ENCODE measurements around the gene WASHC1. TPM values are rescaled to one million over a fixed set of nuclear protein-coding genes. Genes with fewer than 3 reads are reported as not detected.
"Not testable (repeated sequence)": the region's sequence is repeated elsewhere in the genome, so short reads cannot be mapped to it uniquely, and the experiment has no call there.

The WASHC1 gene, protein sequence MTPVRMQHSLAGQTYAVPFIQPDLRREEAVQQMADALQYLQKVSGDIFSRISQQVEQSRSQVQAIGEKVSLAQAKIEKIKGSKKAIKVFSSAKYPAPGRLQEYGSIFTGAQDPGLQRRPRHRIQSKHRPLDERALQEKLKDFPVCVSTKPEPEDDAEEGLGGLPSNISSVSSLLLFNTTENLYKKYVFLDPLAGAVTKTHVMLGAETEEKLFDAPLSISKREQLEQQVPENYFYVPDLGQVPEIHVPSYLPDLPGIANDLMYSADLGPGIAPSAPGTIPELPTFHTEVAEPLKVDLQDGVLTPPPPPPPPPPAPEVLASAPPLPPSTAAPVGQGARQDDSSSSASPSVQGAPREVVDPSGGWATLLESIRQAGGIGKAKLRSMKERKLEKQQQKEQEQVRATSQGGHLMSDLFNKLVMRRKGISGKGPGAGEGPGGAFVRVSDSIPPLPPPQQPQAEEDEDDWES
- total RNA-seq, result 10 to 100 TPM; 20.6 to 24.1 TPM

GRCh38 chr9:29356-29755, at the start of gene WASHC1:
TSS of gene WASHC1 (minus strand) at chr9:29456. CDS start at chr9:24999, 4,457 bp downstream.
- H3K27ac Mint-ChIP-seq; H3K4me3 Mint-ChIP-seq; DNase-seq; H3K9me3 Mint-ChIP-seq; CTCF ChIA-PET; H3K27me3 Mint-ChIP-seq (ENCODE audit: low read depth); intact Hi-C loops (cut with micrococcal nuclease); H3K4me1 Mint-ChIP-seq (ENCODE audit: low read depth); H3K36me3 Mint-ChIP-seq (ENCODE audit: low read depth): not testable (repeated sequence)

DNA sequence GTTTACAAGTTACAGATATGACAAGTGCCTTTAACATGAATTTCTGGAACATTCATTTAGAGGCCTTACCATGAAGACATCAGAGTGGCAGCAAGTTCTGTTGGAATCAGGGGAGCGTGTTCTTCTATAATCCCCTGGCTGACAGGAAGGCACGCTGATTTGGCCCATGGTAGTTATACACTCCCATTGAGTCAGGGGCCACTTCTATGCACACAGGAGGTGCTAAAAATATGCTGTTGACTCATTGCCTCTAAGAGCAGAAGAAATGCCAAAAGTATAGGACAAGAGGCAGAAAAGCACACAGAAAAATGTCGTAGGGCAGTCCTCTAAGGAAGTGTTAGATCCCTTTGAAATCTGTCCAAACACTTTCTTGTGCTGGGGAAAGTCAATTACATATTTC, 49.1 kb upstream of the WASHC1 start:
- H3K27me3 Mint-ChIP-seq (ENCODE audit: low read depth); H3K9me3 Mint-ChIP-seq; H3K4me3 Mint-ChIP-seq; H3K36me3 Mint-ChIP-seq (ENCODE audit: low read depth); DNase-seq; H3K4me1 Mint-ChIP-seq (ENCODE audit: low read depth); CTCF ChIA-PET; intact Hi-C loops (cut with micrococcal nuclease); H3K27ac Mint-ChIP-seq: not testable (repeated sequence)

- H3K4me1 Mint-ChIP-seq (ENCODE audit: low read depth); H3K27ac Mint-ChIP-seq; H3K36me3 Mint-ChIP-seq (ENCODE audit: low read depth); CTCF ChIA-PET; H3K27me3 Mint-ChIP-seq (ENCODE audit: low read depth); intact Hi-C loops (cut with micrococcal nuclease); H3K4me3 Mint-ChIP-seq; DNase-seq; H3K9me3 Mint-ChIP-seq: not testable (repeated sequence)
These were observed 47.1 kb upstream of the WASHC1 start for GRCh38 chr9:76389-76788.

DNA sequence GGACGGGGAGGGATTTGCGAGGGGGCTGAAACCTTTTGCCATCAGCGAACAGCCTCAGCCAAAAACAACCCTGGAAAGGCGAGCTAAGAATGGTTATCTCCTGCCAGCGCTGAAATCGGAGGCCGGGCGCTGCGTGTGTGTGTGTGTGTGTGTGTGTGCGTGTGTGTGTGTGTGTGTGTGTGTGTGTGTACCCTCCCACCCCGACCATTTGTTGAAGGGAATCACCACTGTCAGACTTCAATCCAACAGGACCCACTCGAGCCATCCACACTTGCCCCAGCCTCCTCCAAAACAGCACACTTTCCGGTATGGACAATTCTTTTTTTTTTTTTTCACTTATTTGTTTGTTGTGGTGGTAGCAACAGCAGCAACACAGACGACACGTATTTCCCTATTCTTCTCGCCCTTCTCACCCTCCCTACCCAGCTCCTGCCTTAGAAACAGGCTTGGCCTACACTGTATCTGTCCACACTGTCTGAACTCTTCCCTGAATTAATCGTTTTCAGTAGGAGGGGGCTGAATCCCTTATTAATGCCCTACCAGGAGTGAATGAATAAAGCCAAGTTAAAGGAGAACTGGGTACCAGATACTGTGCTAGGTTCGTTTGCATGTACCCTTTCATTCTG, 44.8 kb upstream of the WASHC1 start:
- H3K4me3 Mint-ChIP-seq, result peak overlapping the region; percentile 73
- H3K27me3 Mint-ChIP-seq (ENCODE audit: low read depth); intact Hi-C loops (cut with micrococcal nuclease); H3K4me1 Mint-ChIP-seq (ENCODE audit: low read depth); H3K9me3 Mint-ChIP-seq; H3K27ac Mint-ChIP-seq; DNase-seq; H3K36me3 Mint-ChIP-seq (ENCODE audit: low read depth); CTCF ChIA-PET: not testable (repeated sequence)

GRCh38 chr9:73076-73899, 44.0 kb upstream of the WASHC1 start:
- H3K4me1 Mint-ChIP-seq (ENCODE audit: low read depth); intact Hi-C loops (cut with micrococcal nuclease); CTCF ChIA-PET; H3K27ac Mint-ChIP-seq; H3K27me3 Mint-ChIP-seq (ENCODE audit: low read depth); H3K9me3 Mint-ChIP-seq; H3K36me3 Mint-ChIP-seq (ENCODE audit: low read depth): not testable (repeated sequence)
- H3K4me3 Mint-ChIP-seq, result peak overlapping the region; percentile 73
- peak; percentile 23 for DNase-seq

GRCh38 chr9:63031-63629, 33.9 kb upstream of the WASHC1 start:
- H3K36me3 Mint-ChIP-seq (ENCODE audit: low read depth); CTCF ChIA-PET; H3K4me1 Mint-ChIP-seq (ENCODE audit: low read depth); intact Hi-C loops (cut with micrococcal nuclease); H3K27me3 Mint-ChIP-seq (ENCODE audit: low read depth); H3K27ac Mint-ChIP-seq; H3K9me3 Mint-ChIP-seq: not testable (repeated sequence)
- H3K4me3 Mint-ChIP-seq, result peak overlapping the region; percentile 32
- peak; percentile 72 for DNase-seq

- H3K4me1 Mint-ChIP-seq (ENCODE audit: low read depth); CTCF ChIA-PET; H3K4me3 Mint-ChIP-seq; H3K27ac Mint-ChIP-seq; intact Hi-C loops (cut with micrococcal nuclease); H3K27me3 Mint-ChIP-seq (ENCODE audit: low read depth); DNase-seq; H3K36me3 Mint-ChIP-seq (ENCODE audit: low read depth); H3K9me3 Mint-ChIP-seq: not testable (repeated sequence)
These were observed 23.4 kb upstream of the WASHC1 start for GRCh38 chr9:52678-53077.

DNA sequence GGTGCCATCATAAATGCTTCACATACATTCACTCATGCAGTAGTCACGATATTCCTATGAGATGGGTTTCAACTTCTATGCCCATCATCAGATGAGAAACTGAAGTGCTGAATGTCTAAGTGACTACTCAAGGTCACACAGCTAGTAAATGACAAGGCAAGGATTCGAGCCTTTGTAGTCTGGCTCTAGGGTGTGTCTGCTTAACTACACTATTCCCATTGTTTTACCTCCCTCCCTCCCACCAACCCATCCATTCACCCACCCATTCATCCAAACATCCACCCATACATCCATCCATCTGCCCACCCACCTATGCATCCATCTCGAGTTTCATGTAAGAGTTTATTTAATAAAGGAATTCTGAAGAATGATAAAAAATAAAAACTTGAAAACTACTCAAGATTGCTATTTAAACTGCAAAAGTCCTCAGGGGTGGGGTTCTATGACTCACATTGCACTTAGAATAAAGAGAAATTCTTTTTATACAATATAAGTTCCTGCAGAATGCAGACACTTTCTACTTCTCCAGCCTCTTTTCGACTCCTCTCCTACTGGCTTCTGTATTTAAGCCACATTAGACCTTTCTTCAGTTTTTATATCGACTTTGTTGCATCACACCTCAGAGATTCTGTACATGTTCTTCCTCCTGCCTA, 19.1 kb upstream of the WASHC1 start:
- CTCF ChIA-PET; H3K27me3 Mint-ChIP-seq (ENCODE audit: low read depth); H3K4me3 Mint-ChIP-seq; H3K4me1 Mint-ChIP-seq (ENCODE audit: low read depth); DNase-seq; H3K36me3 Mint-ChIP-seq (ENCODE audit: low read depth); H3K9me3 Mint-ChIP-seq; H3K27ac Mint-ChIP-seq; intact Hi-C loops (cut with micrococcal nuclease): not testable (repeated sequence)

- H3K36me3 Mint-ChIP-seq (ENCODE audit: low read depth); DNase-seq; H3K27me3 Mint-ChIP-seq (ENCODE audit: low read depth); CTCF ChIA-PET; H3K4me3 Mint-ChIP-seq; H3K4me1 Mint-ChIP-seq (ENCODE audit: low read depth); H3K9me3 Mint-ChIP-seq; H3K27ac Mint-ChIP-seq; intact Hi-C loops (cut with micrococcal nuclease): not testable (repeated sequence)
These were observed 17.5 kb upstream of the WASHC1 start for GRCh38 chr9:46639-47271.

GRCh38 chr9:46164-46563, 16.9 kb upstream of the WASHC1 start:
- intact Hi-C loops (cut with micrococcal nuclease); H3K27ac Mint-ChIP-seq; DNase-seq; H3K36me3 Mint-ChIP-seq (ENCODE audit: low read depth); CTCF ChIA-PET; H3K27me3 Mint-ChIP-seq (ENCODE audit: low read depth); H3K4me1 Mint-ChIP-seq (ENCODE audit: low read depth); H3K9me3 Mint-ChIP-seq; H3K4me3 Mint-ChIP-seq: not testable (repeated sequence)

DNA sequence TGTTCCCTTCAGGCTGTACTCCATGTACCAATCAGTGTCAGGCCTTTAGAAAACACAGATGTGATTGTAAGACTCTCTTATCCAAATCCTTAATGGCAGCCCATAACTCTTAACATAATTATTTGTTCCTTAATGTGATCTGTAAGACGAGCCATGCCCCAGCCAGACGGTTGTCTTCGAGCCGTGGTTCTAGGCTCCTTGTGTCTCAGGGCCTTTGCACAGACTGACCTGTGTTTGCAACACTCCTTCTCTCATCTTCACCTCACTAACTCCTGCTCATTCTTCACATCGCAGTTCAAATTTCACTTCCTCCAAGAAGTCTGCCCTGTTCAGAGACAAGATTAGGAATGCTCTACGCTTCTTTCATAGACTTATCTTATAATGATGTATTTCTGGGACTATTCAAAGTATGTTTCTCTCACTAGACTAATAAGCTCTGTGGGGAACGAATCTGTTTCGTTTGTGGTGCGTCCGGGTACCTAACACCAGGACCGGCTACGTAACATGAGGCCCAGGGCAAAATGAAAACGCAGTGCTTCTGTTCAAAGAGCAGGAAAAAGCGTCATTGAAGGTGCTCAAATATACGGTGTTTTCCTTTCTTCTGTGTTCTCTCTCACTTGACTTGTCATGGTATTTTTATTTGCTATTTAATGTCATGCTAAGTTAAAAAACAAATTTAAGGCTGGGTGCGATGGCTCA, 16.1 kb upstream of the WASHC1 start:
- intact Hi-C loops (cut with micrococcal nuclease); H3K27me3 Mint-ChIP-seq (ENCODE audit: low read depth); H3K27ac Mint-ChIP-seq; H3K9me3 Mint-ChIP-seq; H3K4me3 Mint-ChIP-seq; DNase-seq; H3K36me3 Mint-ChIP-seq (ENCODE audit: low read depth); CTCF ChIA-PET; H3K4me1 Mint-ChIP-seq (ENCODE audit: low read depth): not testable (repeated sequence)
